Brain microvascular endothelial cell (primary cell): ENCODE results near the gene PPIL4.

ENCODE experiments used
- DNase-seq: peaks from one replicate; pipeline ENCODE4 v3.0.0-alpha.2; 2020
- H3K27ac ChIP-seq: fragments of 250-450 bp; sonication (Bioruptor Pico); 2 replicates; pipeline ENCODE4 v1.5.1; 2020; ENCODE audit warnings: mild to moderate bottlenecking, moderate library complexity
- H3K27me3 ChIP-seq: fragments of 250-450 bp; sonication (Bioruptor Pico); replicated peaks from 2 replicates; pipeline ENCODE4 v1.5.1; 2020; ENCODE audit warnings: mild to moderate bottlenecking
- H3K36me3 ChIP-seq: fragments of 250-450 bp; sonication (Bioruptor Pico); replicated peaks from 2 replicates; pipeline ENCODE4 v1.5.1; 2020; ENCODE audit warnings: mild to moderate bottlenecking
- H3K4me3 ChIP-seq: 2 replicates; pipeline ENCODE4 v1.5.1; 2011; ENCODE audit warnings: low read depth, mild to moderate bottlenecking, control low read depth, low read length, moderate library complexity
- CTCF ChIP-seq: IDR thresholded peaks from 2 replicates; pipeline ENCODE4 v1.5.1; 2011; ENCODE audit warnings: low read depth, mild to moderate bottlenecking, moderate library complexity, low read length, control low read depth, inconsistent platforms; ENCODE audit errors: missing control alignments
- in situ Hi-C: cut with HindIII; loops from 2 replicates; pipeline ENCODE4 v1.10.0; 2017; ENCODE audit warnings: low sequenced_read_pairs, low pct_ligation_motif_present

PPIL4 gene

GRCh38 chr6:149478631-149479314 lies 67.1 kb downstream of the PPIL4 start:
- Histone ChIP-seq H3K27me3 (no peaks in the 10 kb centered on the region), H3K4me3 (no peak overlapping the region), H3K36me3 (no peaks in the 10 kb centered on the region), H3K27ac (no peak overlapping the region)
- TF ChIP-seq CTCF: no peak
- in situ Hi-C loops: no loop called here
- DNase-seq: no peak

DNA sequence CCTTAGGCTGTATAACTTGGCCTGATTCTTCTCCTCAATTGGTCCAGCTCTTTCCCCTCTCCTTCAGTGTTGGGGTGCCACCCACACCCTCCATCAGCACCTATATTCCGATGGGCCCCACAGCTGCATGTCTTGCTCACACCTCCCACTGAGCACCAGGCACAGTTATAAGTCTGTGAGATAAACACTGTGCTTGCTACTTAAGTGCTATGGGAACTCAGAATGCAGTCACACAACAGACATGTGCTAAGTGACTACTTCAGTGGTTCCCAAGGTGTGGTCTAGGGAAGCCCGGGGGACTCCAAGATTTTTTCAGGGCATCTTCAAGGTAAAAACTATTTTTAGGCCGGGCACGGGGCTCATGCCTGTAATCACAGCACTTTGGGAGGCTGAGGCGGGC lies 68.3 kb downstream of the PPIL4 start:
- no peak for DNase-seq
- TF ChIP-seq CTCF: no peak
- no peak overlapping the region for H3K4me3 ChIP-seq
- H3K27me3 ChIP-seq: no peaks in the 10 kb centered on the region
- in situ Hi-C loops: no loop called here
- no peaks in the 10 kb centered on the region for H3K36me3 ChIP-seq
- no peak overlapping the region for H3K27ac ChIP-seq

GRCh38 chr6:149476789-149477455 lies 68.9 kb downstream of the PPIL4 start:
- in situ Hi-C loops: no loop called here
- H3K27me3 ChIP-seq: no peaks in the 10 kb centered on the region
- no peak for DNase-seq
- no peaks in the 10 kb centered on the region for H3K36me3 ChIP-seq
- H3K4me3 ChIP-seq: no peak overlapping the region
- TF ChIP-seq CTCF: no peak
- H3K27ac ChIP-seq: no peak overlapping the region

- Histone ChIP-seq H3K27me3 (no peaks in the 10 kb centered on the region), H3K36me3 (no peaks in the 10 kb centered on the region), H3K27ac (no peak overlapping the region), H3K4me3 (no peak overlapping the region)
- in situ Hi-C loops: no loop called here
- DNase-seq: no peak
- no peak for TF ChIP-seq CTCF
These were observed 71.5 kb downstream of the PPIL4 start for GRCh38 chr6:149474108-149474935.

DNA sequence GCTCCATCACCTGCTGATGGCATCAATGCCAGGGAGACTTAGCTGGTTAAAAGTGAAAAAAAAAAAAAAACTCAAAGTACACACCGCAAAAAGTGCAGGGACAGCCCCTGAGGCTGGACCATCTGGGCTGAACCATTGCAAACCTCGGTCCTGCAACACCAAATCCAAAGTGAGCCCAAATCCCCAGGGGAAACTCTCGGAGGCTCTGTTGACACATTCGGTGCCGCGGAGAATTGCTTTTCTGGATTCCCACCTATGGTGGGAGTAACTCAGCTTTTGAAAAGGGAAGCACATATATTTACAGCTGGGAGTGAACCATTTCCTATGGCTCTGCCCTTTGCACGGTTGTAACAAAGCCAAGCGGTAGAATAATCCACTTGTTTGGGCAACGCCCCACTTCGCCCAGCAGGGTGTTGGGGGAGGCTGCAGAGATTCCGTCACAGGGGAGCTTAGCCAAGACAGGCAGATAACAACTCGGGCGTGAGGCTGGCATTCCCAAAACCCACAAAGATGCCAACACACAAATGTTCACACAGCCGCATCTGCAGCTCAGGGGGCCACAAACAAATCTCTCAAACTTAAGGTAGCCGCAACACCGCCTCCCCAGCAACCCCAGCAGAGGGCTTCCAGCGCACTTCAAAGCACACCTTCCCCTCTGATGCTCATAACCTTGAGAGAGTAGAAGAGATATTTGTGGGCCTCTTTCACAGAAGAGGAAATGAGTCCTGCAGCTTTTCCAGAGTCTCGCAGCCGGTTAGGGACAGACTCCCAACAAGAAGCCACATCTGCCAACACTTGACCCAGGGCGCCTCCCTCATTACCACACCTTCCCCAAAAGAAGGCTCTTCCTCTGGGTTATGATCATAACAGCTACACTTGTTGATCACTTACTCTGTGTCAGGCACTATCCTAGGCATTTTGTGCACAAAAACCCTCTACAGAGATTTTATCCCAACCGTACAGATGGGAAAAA lies 72.5 kb downstream of the PPIL4 start:
- Histone ChIP-seq H3K4me3 (no peak overlapping the region), H3K27ac (no peak overlapping the region), H3K27me3 (no peaks in the 10 kb centered on the region), H3K36me3 (no peaks in the 10 kb centered on the region)
- DNase-seq: no peak
- in situ Hi-C loops: no loop called here
- no peak for TF ChIP-seq CTCF
